ENCODE data around the gene FKBP3. TPM values are rescaled to one million over a fixed set of nuclear protein-coding genes. Genes with fewer than 3 reads are reported as not detected.
"Not testable (repeated sequence)": the region's sequence is repeated elsewhere in the genome, so short reads cannot be mapped to it uniquely, and the experiment has no call there.

FKBP3 gene
- polyA plus RNA-seq, 1 of the 3 experiments (the other 2 are of a cell fraction): 21.8 TPM

GRCh38 chr14:45144658-45145057, 10.4 kb upstream of the FKBP3 start:
- Histone ChIP-seq H3F3A (replicated peaks; ENCODE audit: insufficient read depth) (no peaks in the 10 kb centered on the region), H2AFZ (ENCODE audit: low read depth) (no peak overlapping the region), H3K79me2 (ENCODE audit: insufficient read depth) (peaks cover 10% of the 10 kb centered on the region; the same call in 1 of the 2 replicates), H3K9me3 (no peaks in the 10 kb centered on the region), H3K27me3 (ENCODE audit: insufficient read depth) (no peaks in the 10 kb centered on the region), H3K36me3 (replicated peaks in 1 of 2; ENCODE audit: control insufficient read depth in 1 of 2, insufficient read depth in 2 of 2, low read length in 1 of 2) (no peaks in the 10 kb centered on the region), H3K9ac (no peak overlapping the region), H3K4me1 (ENCODE audit: control insufficient read depth in 1 of 2, insufficient read depth in 2 of 2, low read depth in 1 of 2, low read length in 1 of 2) (no peaks in the 10 kb centered on the region), H3K9me2 (no peaks in the 10 kb centered on the region), H3K4me3 (ENCODE audit: low read depth in 2 of 2, low read length in 1 of 2) (no peak overlapping the region), H3K27ac (ENCODE audit: low read depth in 2 of 2, low read length in 1 of 2) (no peak overlapping the region), H4K20me1 (ENCODE audit: insufficient read depth) (no peaks in the 10 kb centered on the region), H3K4me2 (no peak overlapping the region)
- ChIA-PET CTCF (no interaction called here), POLR2A (no interaction called here)
- no peak for DNase-seq
- no peak for TF ChIP-seq REST (IDR thresholded peaks at IDR 0.05; ENCODE audit: low read depth, low read length)
- TF ChIP-seq FOXM1 (IDR thresholded peaks at IDR 0.05; ENCODE audit: low read depth): no peak
- no peak for TF ChIP-seq CTCF (IDR thresholded peaks at IDR 0.05)
- TF ChIP-seq SIN3A (IDR thresholded peaks at IDR 0.05; ENCODE audit: borderline replicate concordance, low read depth, low read length): no peak
- TF ChIP-seq POLR2AphosphoS5 (IDR thresholded peaks at IDR 0.05; ENCODE audit: low read depth, low read length): no peak
- TF ChIP-seq MXI1 (IDR thresholded peaks at IDR 0.05; ENCODE audit: low read depth, low read length): no peak
- no peak for TF ChIP-seq TAF1 (IDR thresholded peaks at IDR 0.05; ENCODE audit: borderline replicate concordance, low read depth, low read length)
- no peak for TF ChIP-seq MEF2A (IDR thresholded peaks at IDR 0.05; ENCODE audit: borderline replicate concordance, low read depth)
- TF ChIP-seq RCOR1 (IDR thresholded peaks at IDR 0.05; ENCODE audit: low read length): no peak
- TF ChIP-seq NFIC (IDR thresholded peaks at IDR 0.05; ENCODE audit: borderline replicate concordance): no peak
- TF ChIP-seq RFX5 (IDR thresholded peaks at IDR 0.05; ENCODE audit: low read length): no peak
- TF ChIP-seq USF2 (IDR thresholded peaks at IDR 0.05; ENCODE audit: borderline replicate concordance, low read depth, low read length): no peak
- TF ChIP-seq RAD21 (IDR thresholded peaks at IDR 0.05; ENCODE audit: low read length): no peak

- H3F3A ChIP-seq (replicated peaks; ENCODE audit: insufficient read depth); H2AFZ ChIP-seq (ENCODE audit: low read depth); H3K36me3 ChIP-seq (replicated peaks in 1 of 2; ENCODE audit: control insufficient read depth in 1 of 2, insufficient read depth in 2 of 2, low read length in 1 of 2); H3K4me3 ChIP-seq (ENCODE audit: low read depth in 2 of 2, low read length in 1 of 2); H3K27me3 ChIP-seq (ENCODE audit: insufficient read depth); H3K27ac ChIP-seq (ENCODE audit: low read depth in 2 of 2, low read length in 1 of 2); H4K20me1 ChIP-seq (ENCODE audit: insufficient read depth); H3K9me3 ChIP-seq; CTCF ChIA-PET; H3K9ac ChIP-seq; POLR2A ChIA-PET; H3K4me2 ChIP-seq; H3K4me1 ChIP-seq (ENCODE audit: control insufficient read depth in 1 of 2, insufficient read depth in 2 of 2, low read depth in 1 of 2, low read length in 1 of 2); H3K9me2 ChIP-seq; DNase-seq: not testable (repeated sequence)
- 97% methylated on average over 6 of the region's 8 CpGs for WGBS (ENCODE audit: low lambda C conversion rate)
- H3K79me2 ChIP-seq (ENCODE audit: insufficient read depth): peaks cover 32% of the 10 kb centered on the region
These were observed 7.8 kb upstream of the FKBP3 start for GRCh38 chr14:45142083-45142482.
